HG03378 (cell line): ENCODE data around the gene SETX.
"Not testable (repeated sequence)": the region's sequence is repeated elsewhere in the genome, so short reads cannot be mapped to it uniquely, and the experiment has no call there.

Source experiments
- ATAC-seq: cut with Tn5 transposase; IDR thresholded peaks from one replicate; pipeline ENCODE4 v1.9.1; 2021; ENCODE audit warnings: mild to moderate bottlenecking, moderate library complexity; ENCODE audit not compliant: unreplicated experiment

The SETX gene

GRCh38 chr9:132354637-132355355, at the start of gene SETX:
Gene SETX, minus strand, starts transcription at chr9:132354986. Its CDS starts 5,558 bp downstream, at chr9:132349428.
- ATAC-seq, result peak; percentile 78

- ATAC-seq, result no peak
Measured at GRCh38 chr9:132404228-132404881, 49.6 kb upstream of the SETX start.

- no peak for ATAC-seq
Measured at GRCh38 chr9:132401824-132402223, 47.0 kb upstream of the SETX start.

- ATAC-seq, result no peak
Measured at GRCh38 chr9:132395560-132395959, 40.8 kb upstream of the SETX start.

- no peak for ATAC-seq
Measured at GRCh38 chr9:132391449-132391848, 36.7 kb upstream of the SETX start.

GRCh38 chr9:132390966-132391365, 36.2 kb upstream of the SETX start:
- no peak for ATAC-seq

GRCh38 chr9:132387133-132387532, 32.3 kb upstream of the SETX start:
- ATAC-seq, result no peak

GRCh38 chr9:132384376-132384775, 29.6 kb upstream of the SETX start:
- ATAC-seq, result peak; percentile 38

- no peak for ATAC-seq
Measured at GRCh38 chr9:132383462-132383883, 28.7 kb upstream of the SETX start.

GRCh38 chr9:132381966-132382541, 27.3 kb upstream of the SETX start:
- peak; percentile 60 for ATAC-seq

- not testable (repeated sequence) for ATAC-seq
Measured at GRCh38 chr9:132378416-132378815, 23.6 kb upstream of the SETX start.

- not testable (repeated sequence) for ATAC-seq
Measured at GRCh38 chr9:132377769-132378168, 23.0 kb upstream of the SETX start.

GRCh38 chr9:132372177-132373095, 17.6 kb upstream of the SETX start:
- no peak for ATAC-seq

- no peak for ATAC-seq
Measured at GRCh38 chr9:132370592-132370991, 15.8 kb upstream of the SETX start.

GRCh38 chr9:132369421-132369820, 14.6 kb upstream of the SETX start:
- ATAC-seq, result no peak

- ATAC-seq, result no peak
Measured at GRCh38 chr9:132367613-132368313, 13.0 kb upstream of the SETX start.

- ATAC-seq, result no peak
Measured at GRCh38 chr9:132366481-132366880, 11.7 kb upstream of the SETX start.

- ATAC-seq, result no peak
Measured at GRCh38 chr9:132365986-132366385, 11.2 kb upstream of the SETX start.

- ATAC-seq, result no peak
Measured at GRCh38 chr9:132364068-132364467, 9.3 kb upstream of the SETX start.

GRCh38 chr9:132357764-132358163, 3.0 kb upstream of the SETX start:
- ATAC-seq, result no peak
